Glutamatergic neuron (in vitro differentiated cells): Measurements from ENCODE around the gene PRKG1. TPM values are rescaled to one million over a fixed set of nuclear protein-coding genes. Genes with fewer than 3 reads are reported as not detected.
A peak's percentile ranks its signal among the peaks of the same experiment; 100 is the strongest.

Source experiments
- DNase-seq: peaks from one replicate; pipeline ENCODE4 v3.0.0; 2022
- H3K27ac Mint-ChIP-seq: one replicate; pipeline ENCODE4 v1.8.0; 2020; ENCODE audit warnings: mild to moderate bottlenecking, mixed read lengths, inconsistent platforms; ENCODE audit not compliant: unreplicated experiment
- H3K27me3 Mint-ChIP-seq: one replicate; pipeline ENCODE4 v1.8.0; 2020; ENCODE audit warnings: mild to moderate bottlenecking, moderate library complexity, mixed read lengths, inconsistent platforms; ENCODE audit not compliant: unreplicated experiment
- H3K36me3 Mint-ChIP-seq: one replicate; pipeline ENCODE4 v1.8.0; 2020; ENCODE audit warnings: mild to moderate bottlenecking, mixed read lengths, inconsistent platforms; ENCODE audit not compliant: unreplicated experiment
- H3K4me1 Mint-ChIP-seq: one replicate; pipeline ENCODE4 v1.8.0; 2020; ENCODE audit warnings: mild to moderate bottlenecking, low read depth, mixed read lengths, inconsistent platforms; ENCODE audit not compliant: unreplicated experiment
- H3K4me3 Mint-ChIP-seq: one replicate; pipeline ENCODE4 v1.8.0; 2020; ENCODE audit warnings: mild to moderate bottlenecking, mixed read lengths, inconsistent platforms; ENCODE audit not compliant: unreplicated experiment
- H3K9me3 Mint-ChIP-seq: one replicate; pipeline ENCODE4 v1.8.0; 2020; ENCODE audit warnings: mild to moderate bottlenecking, moderate library complexity, mixed read lengths, inconsistent platforms; ENCODE audit not compliant: unreplicated experiment
- total RNA-seq: library from RNA; stranded (reverse); fragmentation: NEBNext Ultra II Directional; extraction: Animal tissue kit (Norgen Biotek cat#: 25700); gene quantifications from one replicate; pipeline ENCODE4 v1.2.1, GENCODE V29; 2021; ENCODE audit not compliant: unreplicated experiment
- TF ChIP-seq, protein P1 (sequence below): fragments of 200-600 bp; sonication (generic); IDR thresholded peaks from one replicate; pipeline ENCODE4 v1.5.0; 2021; ENCODE audit not compliant: partially characterized antibody, unreplicated experiment

Gene PRKG1
- total RNA-seq, 1 donor from 2014 or later, result 52.7 TPM

- H3K9me3 Mint-ChIP-seq, result peaks cover 3% of the 10 kb centered on the region
- H3K27me3 Mint-ChIP-seq, result no peaks in the 10 kb centered on the region
- H3K4me3 Mint-ChIP-seq, result no peak overlapping the region
- H3K4me1 Mint-ChIP-seq, result peaks cover 2% of the 10 kb centered on the region
- no peaks in the 10 kb centered on the region for H3K36me3 Mint-ChIP-seq
- TF ChIP-seq, protein P1, sequence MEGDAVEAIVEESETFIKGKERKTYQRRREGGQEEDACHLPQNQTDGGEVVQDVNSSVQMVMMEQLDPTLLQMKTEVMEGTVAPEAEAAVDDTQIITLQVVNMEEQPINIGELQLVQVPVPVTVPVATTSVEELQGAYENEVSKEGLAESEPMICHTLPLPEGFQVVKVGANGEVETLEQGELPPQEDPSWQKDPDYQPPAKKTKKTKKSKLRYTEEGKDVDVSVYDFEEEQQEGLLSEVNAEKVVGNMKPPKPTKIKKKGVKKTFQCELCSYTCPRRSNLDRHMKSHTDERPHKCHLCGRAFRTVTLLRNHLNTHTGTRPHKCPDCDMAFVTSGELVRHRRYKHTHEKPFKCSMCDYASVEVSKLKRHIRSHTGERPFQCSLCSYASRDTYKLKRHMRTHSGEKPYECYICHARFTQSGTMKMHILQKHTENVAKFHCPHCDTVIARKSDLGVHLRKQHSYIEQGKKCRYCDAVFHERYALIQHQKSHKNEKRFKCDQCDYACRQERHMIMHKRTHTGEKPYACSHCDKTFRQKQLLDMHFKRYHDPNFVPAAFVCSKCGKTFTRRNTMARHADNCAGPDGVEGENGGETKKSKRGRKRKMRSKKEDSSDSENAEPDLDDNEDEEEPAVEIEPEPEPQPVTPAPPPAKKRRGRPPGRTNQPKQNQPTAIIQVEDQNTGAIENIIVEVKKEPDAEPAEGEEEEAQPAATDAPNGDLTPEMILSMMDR, result no peak
- no peak for DNase-seq
- H3K27ac Mint-ChIP-seq, result no peak overlapping the region
These were observed 530.3 kb downstream of the PRKG1 start for GRCh38 chr10:51604579-51604978.

- no peak overlapping the region for H3K4me3 Mint-ChIP-seq
- no peak overlapping the region for H3K27ac Mint-ChIP-seq
- no peaks in the 10 kb centered on the region for H3K27me3 Mint-ChIP-seq
- H3K9me3 Mint-ChIP-seq, result peaks cover 3% of the 10 kb centered on the region
- peaks cover 2% of the 10 kb centered on the region for H3K4me1 Mint-ChIP-seq
- no peak for DNase-seq
- no peaks in the 10 kb centered on the region for H3K36me3 Mint-ChIP-seq
- TF ChIP-seq, protein P1, result no peak
These were observed 532.7 kb downstream of the PRKG1 start for GRCh38 chr10:51606825-51607462.

DNA sequence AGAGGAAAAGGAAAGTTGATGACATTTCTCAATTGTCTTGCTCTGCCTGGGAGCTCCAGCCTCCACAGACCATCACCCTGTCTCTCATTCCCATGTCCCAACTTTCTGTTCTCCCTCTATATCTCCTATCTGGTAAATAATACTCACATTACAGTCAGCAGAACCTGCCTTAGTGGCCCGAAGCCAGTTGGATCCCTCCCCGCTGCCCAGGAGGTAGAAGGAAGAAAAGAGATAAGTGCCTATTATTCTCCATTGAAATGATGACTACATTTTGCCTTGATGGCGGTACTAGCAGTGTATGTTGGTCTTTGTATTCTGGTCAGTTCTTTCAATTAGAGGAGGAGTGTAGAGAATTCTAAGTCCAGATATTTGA lies 533.2 kb downstream of the PRKG1 start:
- no peak overlapping the region for H3K27ac Mint-ChIP-seq

GRCh38 chr10:51608211-51608610 lies 533.9 kb downstream of the PRKG1 start:
- H3K9me3 Mint-ChIP-seq, result peaks cover 3% of the 10 kb centered on the region
- H3K27me3 Mint-ChIP-seq, result no peaks in the 10 kb centered on the region
- no peaks in the 10 kb centered on the region for H3K36me3 Mint-ChIP-seq
- H3K27ac Mint-ChIP-seq, result no peak overlapping the region
- TF ChIP-seq, protein P1, result no peak
- peaks cover 2% of the 10 kb centered on the region for H3K4me1 Mint-ChIP-seq
- DNase-seq, result no peak
- H3K4me3 Mint-ChIP-seq, result no peak overlapping the region

More for the DNA sequence above, 533.2 kb downstream of the PRKG1 start:
- H3K4me3 Mint-ChIP-seq, result no peak overlapping the region
- peaks cover 3% of the 10 kb centered on the region for H3K9me3 Mint-ChIP-seq
- H3K27me3 Mint-ChIP-seq, result no peaks in the 10 kb centered on the region
- H3K4me1 Mint-ChIP-seq, result peaks cover 2% of the 10 kb centered on the region
- no peak for DNase-seq
- no peaks in the 10 kb centered on the region for H3K36me3 Mint-ChIP-seq
- TF ChIP-seq, protein P1, result no peak

DNA sequence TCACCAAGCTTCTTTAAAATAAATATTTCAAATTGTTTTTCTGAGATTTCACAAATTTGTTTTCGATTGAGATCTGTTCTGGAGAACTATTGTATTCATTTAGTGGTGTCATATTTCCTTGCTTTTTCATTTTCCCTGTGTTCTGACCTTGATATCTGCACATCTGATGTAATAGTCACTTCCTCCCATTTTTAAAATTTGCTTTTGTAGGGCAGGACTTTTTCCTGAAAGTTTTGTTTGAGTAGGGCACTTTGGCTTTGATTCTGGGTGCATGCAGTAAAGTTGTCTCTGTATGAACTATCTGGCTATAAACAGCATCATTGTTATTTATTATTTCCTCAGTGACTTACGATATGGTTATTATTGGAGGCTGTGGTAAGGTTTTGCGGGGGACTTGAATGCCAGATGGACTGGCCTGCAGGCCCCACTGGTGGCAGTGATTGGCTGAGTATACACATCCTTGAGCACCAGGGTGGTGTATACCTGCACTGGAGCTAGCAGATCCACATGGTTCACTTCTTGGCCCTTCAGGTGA lies 541.5 kb downstream of the PRKG1 start:
- Mint-ChIP-seq H3K36me3 (peaks cover 7% of the 10 kb centered on the region), H3K27ac (peak overlapping the region; percentile 44), H3K4me3 (no peak overlapping the region), H3K9me3 (peaks cover 5% of the 10 kb centered on the region), H3K27me3 (no peaks in the 10 kb centered on the region), H3K4me1 (peaks cover 6% of the 10 kb centered on the region)
- TF ChIP-seq, protein P1, result no peak
- DNase-seq, result no peak
